GM12865 (cell line): ENCODE measurements around the gene CNGB1.

Source experiments
- DNase-seq: peaks from one replicate; pipeline ENCODE4 v3.0.0; 2010; ENCODE audit warnings: low read depth
- H3K4me3 ChIP-seq: 2 replicates; pipeline ENCODE4 v1.5.1; 2011; ENCODE audit warnings: mild to moderate bottlenecking, low read depth, low read length, control low read depth
- CTCF ChIP-seq: IDR thresholded peaks from 2 replicates; pipeline ENCODE4 v1.5.1; 2011; ENCODE audit warnings: low read length, control low read depth, low read depth, inconsistent platforms; ENCODE audit not compliant: insufficient read depth; ENCODE audit errors: missing control alignments

CNGB1 gene

GRCh38 chr16:57993438-57993837, 22.5 kb upstream of the CNGB1 start:
- no peak for TF ChIP-seq CTCF
- no peak for DNase-seq

GRCh38 chr16:57992084-57992483, 21.2 kb upstream of the CNGB1 start:
- TF ChIP-seq CTCF, result no peak
- no peak overlapping the region for H3K4me3 ChIP-seq
- no peak for DNase-seq

More at GRCh38 chr16:57993438-57993837, 22.5 kb upstream of the CNGB1 start:
- H3K4me3 ChIP-seq, result no peak overlapping the region

GRCh38 chr16:57991551-57992059, 20.7 kb upstream of the CNGB1 start:
- DNase-seq, result no peak
- H3K4me3 ChIP-seq, result no peak overlapping the region
- no peak for TF ChIP-seq CTCF

- TF ChIP-seq CTCF, result no peak
- H3K4me3 ChIP-seq, result no peak overlapping the region
- DNase-seq, result peak; percentile 12
Observed at GRCh38 chr16:57988929-57989328, 18.0 kb upstream of the CNGB1 start.

GRCh38 chr16:57987441-57988177, 16.7 kb upstream of the CNGB1 start:
- no peak for TF ChIP-seq CTCF
- H3K4me3 ChIP-seq, result no peak overlapping the region
- no peak for DNase-seq

GRCh38 chr16:57986196-57986595, 15.3 kb upstream of the CNGB1 start:
- no peak for DNase-seq
- H3K4me3 ChIP-seq, result no peak overlapping the region
- no peak for TF ChIP-seq CTCF
